Measurements from ENCODE around the gene SLC25A52.

Gene SLC25A52

GRCh38 chr18:31711365-31712172, 49.1 kb downstream of the SLC25A52 start:
- Mint-ChIP-seq H3K27ac (no peak overlapping the region), H3K4me3 (no peak overlapping the region), H3K9me3 (no peaks in the 10 kb centered on the region), H3K4me1 (peaks cover 7% of the 10 kb centered on the region), H3K27me3 (ENCODE audit: low read depth, poor library complexity) (peaks cover 5% of the 10 kb centered on the region), H3K36me3 (ENCODE audit: low read depth) (no peaks in the 10 kb centered on the region)
- TF ChIP-seq CTCF (IDR thresholded peaks at IDR 0.05) = no peak
- DNase-seq = no peak

- H3K27me3 Mint-ChIP-seq (ENCODE audit: low read depth, poor library complexity) = peaks cover 5% of the 10 kb centered on the region
- H3K9me3 Mint-ChIP-seq = no peaks in the 10 kb centered on the region
- DNase-seq = no peak
Observed at GRCh38 chr18:31710826-31711225, 49.9 kb downstream of the SLC25A52 start.

More at GRCh38 chr18:31710826-31711225, 49.9 kb downstream of the SLC25A52 start:
- no peak overlapping the region for H3K27ac Mint-ChIP-seq
- no peaks in the 10 kb centered on the region for H3K36me3 Mint-ChIP-seq (ENCODE audit: low read depth)
- no peak overlapping the region for H3K4me3 Mint-ChIP-seq
- peaks cover 7% of the 10 kb centered on the region for H3K4me1 Mint-ChIP-seq
- TF ChIP-seq CTCF (IDR thresholded peaks at IDR 0.05) = no peak
